SK-N-SH treated with all-trans-retinoic acid at 6 μM for 48 hours (cell line): Measurements from ENCODE around the gene PCDH15.

Source experiments
- ATAC-seq: fragments of 200-7000 bp; cut with Tn5 transposase; 3 replicates; pipeline ENCODE4 v1.9.1; 2020; ENCODE audit warnings: mild to moderate bottlenecking, moderate library complexity
- ARNTL ChIP-seq: fragments of 450-650 bp; formaldehyde crosslinking; IDR thresholded peaks from 2 replicates; pipeline ENCODE4 v1.5.0; 2020; ENCODE audit warnings: low read depth, mild to moderate bottlenecking, moderate library complexity, borderline replicate concordance
- BACH2 ChIP-seq: fragments of 250-450 bp; sonication (Bioruptor Pico); IDR thresholded peaks from 2 replicates; pipeline ENCODE4 v1.9.0; 2021; ENCODE audit warnings: mild to moderate bottlenecking, borderline replicate concordance
- CREB5 ChIP-seq: fragments of 250-450 bp; sonication (Bioruptor Pico); IDR thresholded peaks from 2 replicates; pipeline ENCODE4 v1.5.1; 2020; ENCODE audit warnings: low read depth, mild to moderate bottlenecking, moderate library complexity
- CSDC2 ChIP-seq: fragments of 250-450 bp; sonication (Bioruptor Pico); IDR thresholded peaks from 2 replicates; pipeline ENCODE4 v1.5.0; 2020; ENCODE audit warnings: mild to moderate bottlenecking, moderate library complexity
- ESRRG ChIP-seq: fragments of 250-450 bp; sonication (Bioruptor Pico); IDR thresholded peaks from 2 replicates; pipeline ENCODE4 v1.6.1; 2021; ENCODE audit warnings: mild to moderate bottlenecking
- GLIS3 ChIP-seq: fragments of 250-450 bp; sonication (Bioruptor Pico); IDR thresholded peaks from 2 replicates; pipeline ENCODE4 v1.5.0; 2020; ENCODE audit warnings: mild to moderate bottlenecking, moderate library complexity
- ISL1 ChIP-seq: fragments of 250-450 bp; sonication (Bioruptor Pico); IDR thresholded peaks from 2 replicates; pipeline ENCODE4 v2.1.2; 2022; ENCODE audit warnings: mild to moderate bottlenecking, moderate library complexity
- OSR1 ChIP-seq: fragments of 250-450 bp; sonication (Bioruptor Pico); IDR thresholded peaks from 2 replicates; pipeline ENCODE4 v1.8.0; 2022; ENCODE audit warnings: moderate library complexity, mild to moderate bottlenecking, inconsistent platforms
- RARB ChIP-seq: fragments of 250-450 bp; sonication (Bioruptor Pico); IDR thresholded peaks from 2 replicates; pipeline ENCODE4 v1.8.0; 2021; ENCODE audit warnings: mild to moderate bottlenecking, moderate library complexity
- SNAI2 ChIP-seq: fragments of 250-450 bp; sonication (Bioruptor Pico); IDR thresholded peaks from 2 replicates; pipeline ENCODE4 v1.5.0; 2020; ENCODE audit warnings: mild to moderate bottlenecking, moderate library complexity
- TCF4 ChIP-seq: fragments of 250-450 bp; sonication (Bioruptor Pico); IDR thresholded peaks from 2 replicates; pipeline ENCODE4 v1.8.0; 2021; ENCODE audit warnings: mild to moderate bottlenecking, moderate library complexity, borderline replicate concordance
- TOX ChIP-seq: fragments of 250-450 bp; sonication (Bioruptor Pico); IDR thresholded peaks from 2 replicates; pipeline ENCODE4 v1.8.0; 2021; ENCODE audit warnings: mild to moderate bottlenecking, moderate library complexity, borderline replicate concordance
- ZC3H10 ChIP-seq: fragments of 250-450 bp; sonication (Bioruptor Pico); IDR thresholded peaks from 2 replicates; pipeline ENCODE4 v1.5.1; 2021; ENCODE audit warnings: mild to moderate bottlenecking, moderate library complexity
- ZFP3 ChIP-seq: fragments of 250-450 bp; sonication (Bioruptor Pico); IDR thresholded peaks from 2 replicates; pipeline ENCODE4 v1.5.0; 2020; ENCODE audit warnings: mild to moderate bottlenecking, moderate library complexity
- ZFP30 ChIP-seq: fragments of 450-650 bp; formaldehyde crosslinking; IDR thresholded peaks from 2 replicates; pipeline ENCODE4 v1.5.0; 2022; ENCODE audit warnings: mild to moderate bottlenecking, moderate library complexity
- ZNF565 ChIP-seq: fragments of 450-650 bp; formaldehyde crosslinking; conservative IDR thresholded peaks from 2 replicates; pipeline ENCODE4 v1.5.0; 2020; ENCODE audit warnings: low read depth, mild to moderate bottlenecking, moderate library complexity
- ZNF70 ChIP-seq: fragments of 450-650 bp; formaldehyde crosslinking; IDR thresholded peaks from 2 replicates; pipeline ENCODE4 v1.5.0; 2020; ENCODE audit warnings: mild to moderate bottlenecking, moderate library complexity
- ZNF8 ChIP-seq: fragments of 450-650 bp; formaldehyde crosslinking; IDR thresholded peaks from 2 replicates; pipeline ENCODE4 v1.5.0; 2020; ENCODE audit warnings: mild to moderate bottlenecking, moderate library complexity
- TF ChIP-seq, protein P1 (sequence below): fragments of 250-450 bp; sonication (Bioruptor Pico); IDR thresholded peaks from 2 replicates; pipeline ENCODE4 v1.8.0; 2020; ENCODE audit warnings: mild to moderate bottlenecking, moderate library complexity, borderline replicate concordance
- TF ChIP-seq, protein P2 (sequence below): fragments of 250-450 bp; sonication (Bioruptor Pico); IDR thresholded peaks from 2 replicates; pipeline ENCODE4 v1.8.0; 2021; ENCODE audit warnings: low read depth, mild to moderate bottlenecking, moderate library complexity, borderline replicate concordance
- TF ChIP-seq, protein P3 (sequence below): fragments of 250-450 bp; sonication (Bioruptor Pico); IDR thresholded peaks from 2 replicates; pipeline ENCODE4 v1.5.0; 2020; ENCODE audit warnings: mild to moderate bottlenecking, moderate library complexity

Gene PCDH15

GRCh38 chr10:54833029-54833428, 32.0 kb upstream of the PCDH15 start:
- ATAC-seq: no peak

GRCh38 chr10:54826994-54827560, 26.0 kb upstream of the PCDH15 start:
- no peak for TF ChIP-seq ZNF70
- TF ChIP-seq ARNTL (CRISPR knock-in tag): no peak
- no peak for TF ChIP-seq TCF4 (CRISPR knock-in tag)
- TF ChIP-seq SNAI2 (CRISPR knock-in tag): no peak
- no peak for TF ChIP-seq ZFP30 (CRISPR knock-in tag)
- TF ChIP-seq ISL1: no peak
- no peak for TF ChIP-seq OSR1 (CRISPR knock-in tag)
- TF ChIP-seq, all 23 proteins: peak for 0
- ATAC-seq: no peak

More at GRCh38 chr10:54833029-54833428, 32.0 kb upstream of the PCDH15 start:
- no peak for TF ChIP-seq ZNF565 (CRISPR knock-in tag)
- no peak for TF ChIP-seq BACH2
- no peak for TF ChIP-seq ARNTL (CRISPR knock-in tag)
- no peak for TF ChIP-seq ZNF70
- no peak for TF ChIP-seq OSR1 (CRISPR knock-in tag)
- TF ChIP-seq, protein P1, sequence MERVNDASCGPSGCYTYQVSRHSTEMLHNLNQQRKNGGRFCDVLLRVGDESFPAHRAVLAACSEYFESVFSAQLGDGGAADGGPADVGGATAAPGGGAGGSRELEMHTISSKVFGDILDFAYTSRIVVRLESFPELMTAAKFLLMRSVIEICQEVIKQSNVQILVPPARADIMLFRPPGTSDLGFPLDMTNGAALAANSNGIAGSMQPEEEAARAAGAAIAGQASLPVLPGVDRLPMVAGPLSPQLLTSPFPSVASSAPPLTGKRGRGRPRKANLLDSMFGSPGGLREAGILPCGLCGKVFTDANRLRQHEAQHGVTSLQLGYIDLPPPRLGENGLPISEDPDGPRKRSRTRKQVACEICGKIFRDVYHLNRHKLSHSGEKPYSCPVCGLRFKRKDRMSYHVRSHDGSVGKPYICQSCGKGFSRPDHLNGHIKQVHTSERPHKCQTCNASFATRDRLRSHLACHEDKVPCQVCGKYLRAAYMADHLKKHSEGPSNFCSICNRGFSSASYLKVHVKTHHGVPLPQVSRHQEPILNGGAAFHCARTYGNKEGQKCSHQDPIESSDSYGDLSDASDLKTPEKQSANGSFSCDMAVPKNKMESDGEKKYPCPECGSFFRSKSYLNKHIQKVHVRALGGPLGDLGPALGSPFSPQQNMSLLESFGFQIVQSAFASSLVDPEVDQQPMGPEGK (CRISPR knock-in tag): no peak
- TF ChIP-seq CREB5 (CRISPR knock-in tag): no peak
- TF ChIP-seq, protein P2, sequence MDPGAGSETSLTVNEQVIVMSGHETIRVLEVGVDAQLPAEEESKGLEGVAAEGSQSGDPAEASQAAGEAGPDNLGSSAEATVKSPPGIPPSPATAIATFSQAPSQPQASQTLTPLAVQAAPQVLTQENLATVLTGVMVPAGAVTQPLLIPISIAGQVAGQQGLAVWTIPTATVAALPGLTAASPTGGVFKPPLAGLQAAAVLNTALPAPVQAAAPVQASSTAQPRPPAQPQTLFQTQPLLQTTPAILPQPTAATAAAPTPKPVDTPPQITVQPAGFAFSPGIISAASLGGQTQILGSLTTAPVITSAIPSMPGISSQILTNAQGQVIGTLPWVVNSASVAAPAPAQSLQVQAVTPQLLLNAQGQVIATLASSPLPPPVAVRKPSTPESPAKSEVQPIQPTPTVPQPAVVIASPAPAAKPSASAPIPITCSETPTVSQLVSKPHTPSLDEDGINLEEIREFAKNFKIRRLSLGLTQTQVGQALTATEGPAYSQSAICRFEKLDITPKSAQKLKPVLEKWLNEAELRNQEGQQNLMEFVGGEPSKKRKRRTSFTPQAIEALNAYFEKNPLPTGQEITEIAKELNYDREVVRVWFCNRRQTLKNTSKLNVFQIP (CRISPR knock-in tag): no peak
- TF ChIP-seq TCF4 (CRISPR knock-in tag): no peak
- no peak for TF ChIP-seq ZFP30 (CRISPR knock-in tag)
- TF ChIP-seq TOX (CRISPR knock-in tag): no peak
- TF ChIP-seq ZNF8: no peak

GRCh38 chr10:54815583-54815982, 14.6 kb upstream of the PCDH15 start:
- no peak for TF ChIP-seq SNAI2 (CRISPR knock-in tag)
- no peak for TF ChIP-seq ZFP30 (CRISPR knock-in tag)
- TF ChIP-seq ZNF8: no peak
- no peak for TF ChIP-seq RARB (CRISPR knock-in tag)
- TF ChIP-seq, protein P2 (CRISPR knock-in tag): no peak
- TF ChIP-seq GLIS3 (CRISPR knock-in tag): no peak
- TF ChIP-seq, protein P3, sequence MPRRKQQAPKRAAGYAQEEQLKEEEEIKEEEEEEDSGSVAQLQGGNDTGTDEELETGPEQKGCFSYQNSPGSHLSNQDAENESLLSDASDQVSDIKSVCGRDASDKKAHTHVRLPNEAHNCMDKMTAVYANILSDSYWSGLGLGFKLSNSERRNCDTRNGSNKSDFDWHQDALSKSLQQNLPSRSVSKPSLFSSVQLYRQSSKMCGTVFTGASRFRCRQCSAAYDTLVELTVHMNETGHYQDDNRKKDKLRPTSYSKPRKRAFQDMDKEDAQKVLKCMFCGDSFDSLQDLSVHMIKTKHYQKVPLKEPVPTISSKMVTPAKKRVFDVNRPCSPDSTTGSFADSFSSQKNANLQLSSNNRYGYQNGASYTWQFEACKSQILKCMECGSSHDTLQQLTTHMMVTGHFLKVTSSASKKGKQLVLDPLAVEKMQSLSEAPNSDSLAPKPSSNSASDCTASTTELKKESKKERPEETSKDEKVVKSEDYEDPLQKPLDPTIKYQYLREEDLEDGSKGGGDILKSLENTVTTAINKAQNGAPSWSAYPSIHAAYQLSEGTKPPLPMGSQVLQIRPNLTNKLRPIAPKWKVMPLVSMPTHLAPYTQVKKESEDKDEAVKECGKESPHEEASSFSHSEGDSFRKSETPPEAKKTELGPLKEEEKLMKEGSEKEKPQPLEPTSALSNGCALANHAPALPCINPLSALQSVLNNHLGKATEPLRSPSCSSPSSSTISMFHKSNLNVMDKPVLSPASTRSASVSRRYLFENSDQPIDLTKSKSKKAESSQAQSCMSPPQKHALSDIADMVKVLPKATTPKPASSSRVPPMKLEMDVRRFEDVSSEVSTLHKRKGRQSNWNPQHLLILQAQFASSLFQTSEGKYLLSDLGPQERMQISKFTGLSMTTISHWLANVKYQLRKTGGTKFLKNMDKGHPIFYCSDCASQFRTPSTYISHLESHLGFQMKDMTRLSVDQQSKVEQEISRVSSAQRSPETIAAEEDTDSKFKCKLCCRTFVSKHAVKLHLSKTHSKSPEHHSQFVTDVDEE (CRISPR knock-in tag): no peak
- no peak for TF ChIP-seq CREB5 (CRISPR knock-in tag)
- TF ChIP-seq OSR1 (CRISPR knock-in tag): no peak
- TF ChIP-seq TCF4 (CRISPR knock-in tag): no peak
- TF ChIP-seq ZNF70: no peak
- TF ChIP-seq CSDC2 (CRISPR knock-in tag): no peak
- TF ChIP-seq ISL1: no peak
- TF ChIP-seq ZFP3 (CRISPR knock-in tag): no peak
- no peak for TF ChIP-seq ZC3H10 (CRISPR knock-in tag)
- TF ChIP-seq ESRRG (CRISPR knock-in tag): no peak
- TF ChIP-seq, protein P1 (CRISPR knock-in tag): no peak
- no peak for ATAC-seq
